HL-60/S4 treated with retinoic acid at 250 ng/mL for 4 days and 3 days (cell line): ENCODE measurements around the gene TNS3.

Experiments used
- in situ Hi-C: fragments of 300-500 bp; cut with MboI; formaldehyde crosslinking; loops from 2 replicates; pipeline ENCODE4 v1.7.0; 2022; ENCODE audit warnings: low sequenced_read_pairs

Gene TNS3

GRCh38 chr7:47490501-47491265 lies 91.2 kb downstream of the TNS3 start:
- in situ Hi-C loops, result no loop called here

- in situ Hi-C loops, result no loop called here
These were observed 92.3 kb downstream of the TNS3 start for GRCh38 chr7:47489624-47490023.

GRCh38 chr7:47488969-47489342 lies 93.0 kb downstream of the TNS3 start:
- in situ Hi-C loops, result no loop called here

- in situ Hi-C loops, result no loop called here
These were observed 93.5 kb downstream of the TNS3 start for GRCh38 chr7:47488201-47488968.

GRCh38 chr7:47485640-47486435 lies 96.1 kb downstream of the TNS3 start:
- in situ Hi-C loops, result no loop called here

GRCh38 chr7:47484923-47485639 lies 96.8 kb downstream of the TNS3 start:
- in situ Hi-C loops, result no loop called here

GRCh38 chr7:47484457-47484856 lies 97.5 kb downstream of the TNS3 start:
- in situ Hi-C loops, result no loop called here

GRCh38 chr7:47483604-47484273 lies 98.2 kb downstream of the TNS3 start:
- in situ Hi-C loops, result no loop called here

GRCh38 chr7:47482013-47482875 lies 99.7 kb downstream of the TNS3 start:
- in situ Hi-C loops, result no loop called here

GRCh38 chr7:47481541-47482012 lies 100.3 kb downstream of the TNS3 start:
- in situ Hi-C loops, result no loop called here

GRCh38 chr7:47480576-47481538 lies 101.1 kb downstream of the TNS3 start:
- in situ Hi-C loops, result no loop called here

- in situ Hi-C loops, result no loop called here
These were observed 101.9 kb downstream of the TNS3 start for GRCh38 chr7:47479821-47480575.

GRCh38 chr7:47478926-47479711 lies 102.8 kb downstream of the TNS3 start:
- in situ Hi-C loops, result no loop called here

- in situ Hi-C loops, result no loop called here
These were observed 103.9 kb downstream of the TNS3 start for GRCh38 chr7:47478017-47478344.

GRCh38 chr7:47477191-47478016 lies 104.5 kb downstream of the TNS3 start:
- in situ Hi-C loops, result no loop called here

GRCh38 chr7:47475880-47476227 lies 106.1 kb downstream of the TNS3 start:
- in situ Hi-C loops, result no loop called here
